Activated CD4-positive, alpha-beta T cell treated with anti-CD3 and anti-CD28 coated beads, Interleukin-2, amount 50 U/mL, for 4 hours (primary cell): Measurements from ENCODE around the gene ARMC8.
"Not testable (repeated sequence)": the region's sequence is repeated elsewhere in the genome, so short reads cannot be mapped to it uniquely, and the experiment has no call there.

Source experiments
- DNase-seq, 2 experiments: peaks; one replicate each; pipeline ENCODE4 v3.0.0-alpha.2; 2020

The ARMC8 gene

GRCh38 chr3:138187296-138188012 lies at the start of gene ARMC8:
Gene ARMC8, plus strand, starts transcription at chr3:138187301. Its CDS starts 254 bp downstream, at chr3:138187555.
- peak in 1 of 2 experiments; percentile 12 for DNase-seq

- DNase-seq, result no peak
Observed at GRCh38 chr3:138137861-138138260, 49.2 kb upstream of the ARMC8 start.

GRCh38 chr3:138139691-138140090 lies 47.4 kb upstream of the ARMC8 start:
- DNase-seq, result no peak

- DNase-seq, result no peak
Observed at GRCh38 chr3:138140940-138141339, 46.2 kb upstream of the ARMC8 start.

- not testable (repeated sequence) for DNase-seq
Observed at GRCh38 chr3:138142181-138142580, 44.9 kb upstream of the ARMC8 start.

GRCh38 chr3:138148503-138148902 lies 38.6 kb upstream of the ARMC8 start:
- DNase-seq, result no peak

GRCh38 chr3:138154534-138154933 lies 32.6 kb upstream of the ARMC8 start:
- DNase-seq, result no peak

- no peak for DNase-seq
Observed at GRCh38 chr3:138157743-138158142, 29.4 kb upstream of the ARMC8 start.

- DNase-seq, result no peak
Observed at GRCh38 chr3:138165061-138165460, 22.0 kb upstream of the ARMC8 start.

- no peak for DNase-seq
Observed at GRCh38 chr3:138172625-138173024, 14.5 kb upstream of the ARMC8 start.

- DNase-seq, result no peak
Observed at GRCh38 chr3:138173769-138174420, 13.2 kb upstream of the ARMC8 start.

- DNase-seq, result peak; percentile 66
Observed at GRCh38 chr3:138174421-138175131, 12.5 kb upstream of the ARMC8 start, which contains the start of gene DBR1. Gene DBR1, minus strand, starts transcription at chr3:138174921. Its CDS starts 126 bp downstream, at chr3:138174795.

GRCh38 chr3:138180375-138181029 lies 6.6 kb upstream of the ARMC8 start:
- DNase-seq, result peak; percentile 22 to 40

GRCh38 chr3:138184994-138185393 lies 2.1 kb upstream of the ARMC8 start:
- no peak for DNase-seq

GRCh38 chr3:138186221-138186620 lies 880 bp upstream of the ARMC8 start:
- DNase-seq, result no peak

GRCh38 chr3:138186803-138187295 lies 252 bp upstream of the ARMC8 start:
- peak; percentile 85 for DNase-seq

GRCh38 chr3:138188013-138188730 lies 1.1 kb downstream of the ARMC8 start:
- peak in 1 of 2 experiments; percentile 4 for DNase-seq

GRCh38 chr3:138195481-138195880 lies 8.4 kb downstream of the ARMC8 start:
- DNase-seq, result no peak

- DNase-seq, result no peak
Observed at GRCh38 chr3:138196023-138196422, 8.9 kb downstream of the ARMC8 start.

- DNase-seq, result no peak
Observed at GRCh38 chr3:138197058-138197457, 10.0 kb downstream of the ARMC8 start.

- DNase-seq, result no peak
Observed at GRCh38 chr3:138197524-138197923, 10.4 kb downstream of the ARMC8 start.

- no peak for DNase-seq
Observed at GRCh38 chr3:138199851-138200250, 12.8 kb downstream of the ARMC8 start.
